DMS53 (cell line): ENCODE results near the gene ALDH1A2.
"Not testable (repeated sequence)": the region's sequence is repeated elsewhere in the genome, so short reads cannot be mapped to it uniquely, and the experiment has no call there.

Experiments
- DNase-seq: peaks from one replicate; lab custom pipeline; 2025; lab: John Stamatoyannopoulos, UW

ALDH1A2 gene

GRCh38 chr15:58040150-58040549, 25.4 kb downstream of the ALDH1A2 start:
- peak; percentile 90 for DNase-seq

DNA sequence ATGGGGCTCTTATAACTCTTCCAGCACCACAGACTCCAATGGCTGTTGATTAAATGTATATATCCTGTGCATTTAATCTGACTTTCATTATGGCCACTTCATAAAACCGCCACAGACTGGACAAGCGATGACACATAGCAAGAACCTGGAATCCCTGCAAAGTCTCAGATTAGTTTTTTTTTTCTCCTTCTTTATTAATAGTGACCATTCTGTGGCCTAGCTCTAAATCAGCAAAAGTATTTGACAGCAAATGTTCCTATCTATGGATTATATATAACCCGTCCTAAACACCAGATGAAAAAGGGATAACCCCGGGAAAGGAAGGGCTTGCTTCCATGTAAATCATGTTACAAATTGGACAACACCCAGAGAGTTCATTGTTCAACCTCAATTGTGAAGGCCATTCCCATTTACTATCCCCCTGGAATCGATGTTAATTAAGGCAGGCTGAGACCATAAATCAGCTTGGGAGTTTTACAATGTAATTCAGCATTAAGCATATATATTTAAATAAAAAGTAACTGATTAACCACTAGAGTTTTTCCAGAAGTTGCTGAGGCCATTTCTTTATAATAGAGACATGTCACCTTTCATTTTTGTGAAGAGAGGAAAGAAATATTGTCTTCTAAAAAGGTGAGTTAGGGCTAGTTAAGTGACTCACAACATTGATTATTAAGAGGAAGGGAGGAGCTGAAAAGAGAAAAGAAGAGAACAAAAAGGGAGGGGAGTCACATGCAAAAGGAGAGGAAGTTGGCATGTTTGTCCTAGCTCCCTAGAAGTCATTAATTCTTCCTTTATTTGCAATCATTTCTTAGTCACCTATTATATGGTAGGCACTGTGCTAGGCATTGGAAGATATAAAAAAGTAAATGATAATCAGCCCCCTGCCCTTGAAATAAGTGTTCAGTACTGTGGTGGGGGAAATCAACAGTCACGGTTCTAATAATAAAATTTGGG, 26.2 kb downstream of the ALDH1A2 start:
- DNase-seq = peak; percentile 62

DNA sequence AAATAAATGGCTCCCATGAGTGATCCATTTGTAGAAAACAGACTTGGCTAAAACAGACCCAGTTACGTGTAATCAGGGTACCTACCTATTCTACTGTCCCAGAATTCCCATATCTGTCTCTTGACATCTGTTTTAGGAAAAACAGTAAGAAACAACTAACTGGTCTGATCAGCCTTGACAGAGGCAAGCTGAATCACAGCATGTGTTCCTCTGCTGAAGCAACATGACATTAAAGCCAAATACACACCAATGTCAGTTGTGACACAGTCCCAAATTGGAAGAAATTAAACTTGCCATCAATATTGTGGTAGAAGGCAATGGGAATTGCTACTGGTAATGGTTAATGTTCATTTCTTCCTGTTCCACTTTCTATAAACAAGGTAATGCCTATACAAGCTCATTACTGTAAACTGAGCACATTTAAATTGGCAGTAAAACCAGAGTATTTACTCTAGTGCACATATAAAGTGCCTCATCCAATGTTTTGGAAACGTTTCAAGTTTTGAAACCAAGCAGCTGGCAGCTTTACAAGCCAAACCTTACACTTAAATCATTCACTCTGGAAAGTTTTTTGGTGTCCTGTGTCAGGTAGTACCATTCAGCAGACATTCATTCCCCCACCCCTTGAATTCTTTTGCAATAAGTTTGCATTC, 27.0 kb downstream of the ALDH1A2 start:
- DNase-seq = peak; percentile 62

GRCh38 chr15:58037723-58038301, 27.7 kb downstream of the ALDH1A2 start:
- no peak for DNase-seq

- DNase-seq = no peak
These were observed 28.9 kb downstream of the ALDH1A2 start for GRCh38 chr15:58036579-58036978.

- DNase-seq = not testable (repeated sequence)
These were observed 37.1 kb downstream of the ALDH1A2 start for GRCh38 chr15:58028392-58028791.

GRCh38 chr15:58026552-58026951, 39.0 kb downstream of the ALDH1A2 start:
- DNase-seq = no peak

- DNase-seq = peak; percentile 4
These were observed 39.5 kb downstream of the ALDH1A2 start for GRCh38 chr15:58026051-58026450.

GRCh38 chr15:58021332-58022230, 43.9 kb downstream of the ALDH1A2 start:
- no peak for DNase-seq

- DNase-seq = no peak
These were observed 45.8 kb downstream of the ALDH1A2 start for GRCh38 chr15:58019503-58020376.

DNA sequence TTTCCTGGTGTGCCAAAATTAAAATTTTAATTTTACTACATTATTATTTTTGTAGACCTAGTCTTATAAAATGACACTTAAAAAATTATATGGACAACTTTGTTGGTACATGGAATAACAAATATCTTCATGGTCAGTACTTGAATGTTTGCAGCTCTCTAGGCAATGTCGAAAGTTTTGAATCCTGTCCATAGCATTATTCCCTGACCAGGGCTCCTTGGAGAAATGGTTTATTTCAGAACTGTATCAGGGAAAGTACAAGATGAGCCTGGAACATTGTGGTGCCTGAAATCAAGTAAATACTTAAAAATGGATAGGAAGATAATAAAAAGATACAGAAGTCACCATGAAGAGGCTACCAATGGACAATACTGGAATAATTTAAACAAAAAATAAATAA, 47.6 kb downstream of the ALDH1A2 start:
- no peak for DNase-seq

DNA sequence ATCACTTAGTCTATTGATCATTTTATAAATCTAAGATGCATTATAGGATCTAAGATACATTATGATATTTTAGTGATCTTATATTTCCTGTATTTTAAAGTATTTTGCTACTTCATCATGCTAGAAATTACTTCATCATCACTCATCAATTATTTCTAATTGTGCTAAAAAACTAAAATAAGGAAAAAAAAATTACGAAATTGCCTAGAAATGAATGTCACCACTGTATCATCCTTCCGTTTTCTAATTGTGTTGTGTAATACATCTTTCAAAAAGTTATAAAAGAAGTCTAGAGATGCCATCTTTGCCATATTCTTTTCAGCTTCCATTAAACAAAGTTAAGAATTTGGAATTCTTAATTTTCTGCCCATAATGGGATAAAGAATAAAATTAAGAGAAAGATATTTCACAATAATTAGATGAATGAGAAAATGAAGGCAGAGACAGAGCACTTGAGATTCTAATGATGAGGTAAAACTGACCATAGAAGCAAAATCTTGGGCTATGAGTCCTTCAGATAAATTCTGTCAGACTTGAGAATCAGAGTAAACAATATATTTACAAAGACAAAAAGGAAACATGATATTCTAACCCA, 48.8 kb downstream of the ALDH1A2 start:
- DNase-seq = no peak

GRCh38 chr15:58015565-58015964, 49.9 kb downstream of the ALDH1A2 start:
- DNase-seq = no peak

DNA sequence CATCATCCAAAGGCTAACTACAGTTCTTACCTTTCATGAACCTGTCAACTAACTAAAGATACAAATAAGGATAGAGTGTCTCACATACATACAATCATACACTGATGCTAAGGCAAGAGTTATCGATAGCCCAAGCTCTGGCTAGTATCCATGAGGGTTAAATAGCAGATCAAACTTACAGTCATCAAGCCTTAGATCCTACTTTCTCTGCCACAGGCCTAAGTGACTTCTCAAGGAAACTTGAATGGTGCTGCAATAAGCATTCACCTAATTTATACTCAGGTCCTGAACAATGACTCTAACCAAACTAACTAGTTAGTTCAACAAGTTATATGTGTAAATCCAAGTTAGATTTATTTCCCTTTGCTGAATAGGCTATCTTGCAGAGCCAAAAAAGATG, 51.0 kb downstream of the ALDH1A2 start:
- no peak for DNase-seq

GRCh38 chr15:58014040-58014439, 51.5 kb downstream of the ALDH1A2 start:
- DNase-seq = no peak

DNA sequence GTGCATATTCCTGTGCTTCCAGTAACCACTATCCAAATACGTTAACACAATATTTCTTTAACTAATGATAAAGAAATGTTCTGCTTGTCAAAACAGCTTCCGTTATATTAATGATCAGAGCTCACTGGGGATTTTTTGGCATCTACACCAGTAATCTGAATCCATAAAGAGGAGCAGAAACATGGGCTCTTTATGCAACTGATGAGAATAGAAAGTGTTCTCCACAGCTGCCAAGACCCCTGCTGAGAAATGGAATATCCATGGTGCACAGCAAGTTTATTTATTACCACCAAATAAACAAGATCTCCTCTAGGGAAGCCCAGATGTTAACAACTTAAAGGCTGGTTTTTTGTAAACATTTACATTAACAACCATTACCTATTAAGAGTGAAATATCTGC, 54.5 kb downstream of the ALDH1A2 start:
- no peak for DNase-seq

GRCh38 chr15:58003810-58004209, 61.7 kb downstream of the ALDH1A2 start:
- DNase-seq = no peak

- DNase-seq = no peak
These were observed 63.0 kb downstream of the ALDH1A2 start for GRCh38 chr15:58002338-58003126.

GRCh38 chr15:57999699-58000098, 65.8 kb downstream of the ALDH1A2 start:
- not testable (repeated sequence) for DNase-seq

DNA sequence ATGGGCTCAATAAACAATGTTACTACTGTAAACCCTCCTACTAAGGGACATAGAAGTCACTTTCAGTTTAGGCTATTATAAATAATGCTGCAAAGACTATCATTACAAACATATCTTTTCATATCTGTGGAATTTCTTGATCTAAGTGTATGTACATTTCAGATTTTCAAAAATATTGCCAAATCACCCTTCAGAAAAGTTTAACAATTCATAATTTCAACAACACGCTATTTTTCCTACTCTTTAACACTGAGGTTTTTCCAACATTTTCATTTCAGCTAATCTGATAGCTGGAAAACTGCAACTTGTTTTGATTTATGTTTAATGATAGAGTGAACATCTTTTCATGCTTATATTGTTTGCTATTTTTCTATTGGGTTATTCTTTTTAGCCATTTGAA, 69.0 kb downstream of the ALDH1A2 start:
- DNase-seq = no peak
